ENCODE data around the gene C9.
"Not testable (repeated sequence)": the region's sequence is repeated elsewhere in the genome, so short reads cannot be mapped to it uniquely, and the experiment has no call there.

C9 gene

DNA sequence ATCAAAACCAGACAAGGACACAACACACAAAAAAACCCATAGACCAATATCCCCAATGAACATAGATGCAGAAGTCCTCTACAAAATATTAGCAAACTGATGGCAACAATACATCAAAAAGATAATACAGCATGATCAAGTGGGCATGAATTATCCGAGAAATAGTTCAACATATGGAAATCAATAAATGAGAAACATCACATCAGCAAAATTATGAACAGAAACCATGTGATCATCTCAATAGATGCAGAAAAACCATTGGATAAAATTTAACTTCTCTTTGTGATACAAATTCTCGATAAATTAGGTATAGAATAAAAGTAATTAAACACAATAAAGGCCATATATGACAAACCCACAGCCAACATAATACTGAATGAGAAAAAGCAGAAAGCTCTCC lies 69.6 kb downstream of the C9 start:
- Mint-ChIP-seq H3K9me3 (peaks cover 29% of the 10 kb centered on the region), H3K27ac (no peak overlapping the region), H3K27me3 (ENCODE audit: low read depth) (no peaks in the 10 kb centered on the region), H3K4me1 (no peaks in the 10 kb centered on the region), H3K4me3 (no peak overlapping the region), H3K36me3 (ENCODE audit: low read depth) (no peaks in the 10 kb centered on the region)
- TF ChIP-seq, protein P1, sequence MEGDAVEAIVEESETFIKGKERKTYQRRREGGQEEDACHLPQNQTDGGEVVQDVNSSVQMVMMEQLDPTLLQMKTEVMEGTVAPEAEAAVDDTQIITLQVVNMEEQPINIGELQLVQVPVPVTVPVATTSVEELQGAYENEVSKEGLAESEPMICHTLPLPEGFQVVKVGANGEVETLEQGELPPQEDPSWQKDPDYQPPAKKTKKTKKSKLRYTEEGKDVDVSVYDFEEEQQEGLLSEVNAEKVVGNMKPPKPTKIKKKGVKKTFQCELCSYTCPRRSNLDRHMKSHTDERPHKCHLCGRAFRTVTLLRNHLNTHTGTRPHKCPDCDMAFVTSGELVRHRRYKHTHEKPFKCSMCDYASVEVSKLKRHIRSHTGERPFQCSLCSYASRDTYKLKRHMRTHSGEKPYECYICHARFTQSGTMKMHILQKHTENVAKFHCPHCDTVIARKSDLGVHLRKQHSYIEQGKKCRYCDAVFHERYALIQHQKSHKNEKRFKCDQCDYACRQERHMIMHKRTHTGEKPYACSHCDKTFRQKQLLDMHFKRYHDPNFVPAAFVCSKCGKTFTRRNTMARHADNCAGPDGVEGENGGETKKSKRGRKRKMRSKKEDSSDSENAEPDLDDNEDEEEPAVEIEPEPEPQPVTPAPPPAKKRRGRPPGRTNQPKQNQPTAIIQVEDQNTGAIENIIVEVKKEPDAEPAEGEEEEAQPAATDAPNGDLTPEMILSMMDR (IDR thresholded peaks at IDR 0.05; ENCODE audit: unreplicated experiment in 3 of 3): no peak

DNA sequence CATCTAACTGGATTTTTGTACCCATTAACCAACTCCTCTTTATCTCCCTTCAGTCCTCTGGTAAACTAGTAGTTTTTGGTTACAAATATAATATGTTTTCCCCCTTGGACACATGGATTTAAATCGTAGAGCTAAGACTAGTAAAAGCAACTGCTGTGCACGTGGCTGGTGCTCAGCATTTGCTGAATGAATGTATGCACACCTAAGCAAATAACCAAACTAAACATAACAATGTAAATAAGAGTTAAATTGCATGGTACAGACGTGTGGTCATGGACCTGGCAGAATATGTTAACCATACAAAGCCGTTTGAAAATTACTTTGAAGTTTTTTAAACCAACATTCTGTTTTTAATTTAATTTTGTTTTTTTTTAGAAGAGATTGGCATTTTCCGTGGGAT lies 79.7 kb downstream of the C9 start:
- Mint-ChIP-seq H3K27me3 (ENCODE audit: low read depth) (no peaks in the 10 kb centered on the region), H3K27ac (peak overlapping the region in 1 of 3 experiments; percentile 10), H3K36me3 (ENCODE audit: low read depth) (peaks cover 4% of the 10 kb centered on the region), H3K4me3 (no peak overlapping the region), H3K4me1 (peaks cover 7% of the 10 kb centered on the region), H3K9me3 (peaks cover 20% of the 10 kb centered on the region)
- TF ChIP-seq, protein P1 (IDR thresholded peaks at IDR 0.05; ENCODE audit: unreplicated experiment in 3 of 3): no peak

DNA sequence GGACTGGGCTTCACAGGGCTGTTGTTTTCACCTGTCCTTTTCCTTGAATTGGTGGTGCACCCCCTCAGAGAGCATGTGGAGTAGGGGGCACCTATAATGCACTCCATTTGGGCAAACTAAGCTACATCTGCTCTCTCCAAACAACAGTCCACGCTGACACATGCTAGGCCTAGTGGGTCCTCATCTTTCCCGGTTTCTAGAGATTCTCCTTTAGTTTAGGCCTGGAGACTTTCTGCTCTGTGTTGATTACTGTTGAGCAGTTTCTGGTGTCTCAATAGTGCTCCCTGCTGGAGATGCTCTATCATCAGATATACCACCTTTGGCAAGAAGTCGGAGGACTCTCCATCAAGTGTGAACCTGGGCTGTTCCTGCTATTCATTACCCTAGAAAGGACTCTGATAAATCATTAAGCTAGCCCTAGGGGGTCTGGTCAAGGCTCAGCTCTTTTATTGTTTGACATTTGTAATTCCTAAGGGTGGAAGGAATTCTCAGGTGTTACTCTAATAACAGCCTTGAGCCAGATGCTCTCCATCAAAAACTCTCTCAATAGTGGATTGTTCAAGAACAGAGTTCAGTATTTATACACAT lies 81.0 kb downstream of the C9 start:
- H3K4me1 Mint-ChIP-seq: peaks cover 7% of the 10 kb centered on the region

DNA sequence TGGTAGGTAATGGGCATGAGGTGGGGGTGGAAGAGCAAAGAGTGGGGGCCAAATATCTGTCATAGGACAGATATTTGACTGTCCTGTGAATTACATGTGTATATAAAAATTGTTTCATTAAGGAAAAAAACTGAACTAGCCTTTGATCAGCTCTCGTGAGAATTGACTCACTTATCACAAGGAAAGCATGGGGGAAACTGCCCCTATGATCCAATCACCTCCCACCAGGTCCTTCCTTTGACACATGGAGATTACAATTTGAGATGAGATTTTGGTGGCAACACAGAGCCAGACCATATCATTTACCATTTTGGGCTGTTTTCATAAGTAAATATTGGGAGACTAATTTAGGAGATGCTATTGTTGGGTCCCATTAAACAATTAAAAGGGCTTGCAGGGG lies 81.7 kb downstream of the C9 start:
- TF ChIP-seq, protein P1 (IDR thresholded peaks at IDR 0.05; ENCODE audit: unreplicated experiment in 3 of 3): no peak
- Mint-ChIP-seq H3K36me3 (ENCODE audit: low read depth) (peaks cover 4% of the 10 kb centered on the region), H3K27me3 (ENCODE audit: low read depth) (no peaks in the 10 kb centered on the region), H3K27ac (no peak overlapping the region), H3K4me3 (no peak overlapping the region), H3K4me1 (peaks cover 7% of the 10 kb centered on the region), H3K9me3 (peaks cover 30% of the 10 kb centered on the region)

More for the DNA sequence above, 81.0 kb downstream of the C9 start:
- TF ChIP-seq, protein P1 (IDR thresholded peaks at IDR 0.05; ENCODE audit: unreplicated experiment in 3 of 3): peak; percentile 52 to 61 (median 57)
- H3K9me3 Mint-ChIP-seq: peaks cover 27% of the 10 kb centered on the region
- no peak overlapping the region for H3K4me3 Mint-ChIP-seq
- H3K36me3 Mint-ChIP-seq (ENCODE audit: low read depth): peaks cover 4% of the 10 kb centered on the region
- no peaks in the 10 kb centered on the region for H3K27me3 Mint-ChIP-seq (ENCODE audit: low read depth)
- peak overlapping the region; percentile 33 to 74 (median 50) for H3K27ac Mint-ChIP-seq

DNA sequence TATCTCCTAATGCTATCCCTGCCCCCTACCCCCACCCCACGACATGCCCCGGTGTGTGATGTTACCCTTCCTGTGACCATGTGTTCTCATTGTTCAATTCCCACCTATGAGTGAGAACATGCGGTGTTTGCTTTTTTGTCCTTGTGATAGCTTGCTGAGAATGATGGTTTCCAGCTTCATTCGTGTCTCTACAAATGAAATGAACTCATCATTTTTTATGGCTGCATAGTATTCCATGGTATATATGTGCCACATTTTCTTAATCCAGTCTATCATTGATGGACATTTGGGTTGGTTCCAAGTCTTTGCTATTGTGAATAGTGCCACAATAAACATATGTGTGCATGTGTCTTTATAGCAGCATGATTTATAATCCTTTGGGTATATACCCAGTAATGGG lies 88.4 kb downstream of the C9 start:
- not testable (repeated sequence) for H3K27ac Mint-ChIP-seq; H3K4me1 Mint-ChIP-seq; H3K4me3 Mint-ChIP-seq; H3K27me3 Mint-ChIP-seq (ENCODE audit: low read depth); H3K36me3 Mint-ChIP-seq (ENCODE audit: low read depth)
- H3K9me3 Mint-ChIP-seq: peaks cover 23% of the 10 kb centered on the region

DNA sequence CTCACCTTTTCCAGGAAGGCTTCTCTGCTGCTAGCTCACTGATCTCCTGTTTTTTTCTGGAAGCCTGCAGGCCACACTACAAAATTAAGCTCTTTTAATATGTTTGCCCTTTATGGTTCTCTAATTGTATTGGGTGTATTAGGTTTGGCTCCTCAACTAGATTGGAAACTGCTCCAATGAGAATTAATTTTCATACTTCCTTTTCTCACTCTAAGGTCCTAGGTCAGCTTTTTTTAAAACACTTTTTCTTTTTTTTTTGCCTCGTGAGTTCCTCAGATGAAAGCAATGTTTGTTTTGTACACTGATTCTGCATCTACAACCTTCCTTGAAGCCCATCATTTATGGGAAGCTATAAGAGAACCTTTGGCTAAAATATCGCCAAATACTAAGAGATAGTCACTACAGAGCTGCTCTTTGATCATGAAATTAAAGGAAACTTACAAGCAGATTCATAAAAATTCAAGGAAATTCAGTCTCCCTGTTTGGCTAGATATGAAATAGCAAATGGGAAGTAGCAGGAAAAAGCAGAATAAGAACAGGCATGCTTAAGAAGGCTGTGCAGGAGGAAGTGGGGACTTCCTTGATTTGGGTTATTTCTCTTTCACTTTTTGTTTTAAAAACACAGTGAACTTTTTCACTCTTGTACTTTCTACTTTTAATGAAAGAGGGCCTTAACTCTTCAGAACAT lies 89.8 kb downstream of the C9 start:
- Mint-ChIP-seq H3K4me3 (no peak overlapping the region), H3K27ac (no peak overlapping the region), H3K4me1 (no peaks in the 10 kb centered on the region), H3K27me3 (ENCODE audit: low read depth) (no peaks in the 10 kb centered on the region), H3K36me3 (ENCODE audit: low read depth) (no peaks in the 10 kb centered on the region), H3K9me3 (peaks cover 14% of the 10 kb centered on the region)
- TF ChIP-seq, protein P1 (IDR thresholded peaks at IDR 0.05; ENCODE audit: unreplicated experiment in 3 of 3): no peak
